ENCODE measurements around the gene CIAO2B.
"Not testable (repeated sequence)": the region's sequence is repeated elsewhere in the genome, so short reads cannot be mapped to it uniquely, and the experiment has no call there.

Gene CIAO2B

GRCh38 chr16:66937725-66938337 is 3.6 kb upstream of the CIAO2B start:
- in situ Hi-C loops (cut with HindIII; ENCODE audit: low sequenced_read_pairs) = no loop called here

DNA sequence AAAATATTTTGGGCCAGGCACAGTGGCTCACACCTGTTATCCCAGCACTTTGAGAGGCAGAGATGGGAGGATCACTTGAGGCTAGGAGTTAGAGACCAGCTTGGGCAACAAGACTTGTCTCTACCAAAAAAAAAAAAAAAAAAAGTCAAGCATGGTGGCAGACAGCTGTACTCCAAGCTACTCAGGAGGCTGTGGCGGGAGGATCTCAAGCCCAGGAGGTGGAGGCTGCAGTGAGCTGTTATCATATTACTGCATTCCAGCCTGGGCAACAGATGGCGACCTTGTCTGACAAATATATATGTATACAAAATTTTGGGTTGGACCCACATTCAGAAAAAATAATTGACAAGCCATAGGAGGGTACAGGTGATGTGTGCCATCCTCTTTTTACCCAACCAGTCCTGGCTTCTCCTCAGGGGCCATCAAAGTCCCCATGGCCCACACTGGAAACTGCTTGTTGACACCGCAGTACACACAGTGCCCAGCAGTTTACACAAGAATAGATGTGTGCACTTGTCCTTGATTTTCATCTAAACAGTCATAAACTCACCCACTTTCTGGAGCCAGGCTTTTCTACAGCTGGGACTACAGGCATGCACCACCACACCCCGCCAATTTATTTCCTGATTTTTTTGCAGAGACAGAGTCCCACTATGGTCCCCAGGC is 2.8 kb upstream of the CIAO2B start:
- in situ Hi-C loops (cut with HindIII; ENCODE audit: low sequenced_read_pairs) = no loop called here

GRCh38 chr16:66936462-66936861 is 2.3 kb upstream of the CIAO2B start:
- in situ Hi-C loops (cut with HindIII; ENCODE audit: low sequenced_read_pairs) = no loop called here

DNA sequence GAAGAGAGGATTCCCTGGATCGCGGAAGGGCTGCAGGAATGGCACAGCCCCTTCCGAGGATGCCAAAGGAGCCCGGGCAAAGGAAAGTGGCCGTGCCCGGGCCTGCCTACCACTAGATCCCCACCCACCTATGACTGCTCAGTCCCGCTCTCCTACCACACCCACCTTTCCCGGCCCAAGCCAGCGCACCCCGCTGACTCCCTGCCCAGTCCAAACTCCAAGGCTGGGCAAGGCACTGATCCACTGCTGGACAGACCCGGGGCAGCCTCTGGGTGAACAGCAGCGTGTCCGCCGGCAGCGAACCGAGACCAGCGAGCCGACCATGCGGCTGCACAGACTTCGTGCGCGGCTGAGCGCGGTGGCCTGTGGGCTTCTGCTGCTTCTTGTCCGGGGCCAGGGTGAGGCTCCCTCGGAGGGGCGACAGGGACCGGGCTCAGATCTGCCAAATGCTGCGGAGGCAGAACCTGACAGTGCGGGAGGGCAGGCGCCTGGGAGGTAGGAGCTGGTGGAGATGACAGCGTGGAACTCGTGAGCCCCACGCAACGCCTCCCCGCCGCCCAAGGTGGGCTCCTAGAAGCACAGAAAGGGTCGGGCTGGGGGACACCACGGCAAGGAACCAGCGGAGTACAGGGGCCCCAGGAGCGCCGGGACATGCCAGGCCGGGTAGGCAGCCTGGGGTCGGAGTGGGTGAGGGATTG is 1.3 kb upstream of the CIAO2B start, which contains the start of gene CES2:
TSS of gene CES2 (plus strand) at position 203 of the 698 bp plus-strand sequence. CDS start at position 323, 120 bp downstream.
- in situ Hi-C loops (cut with HindIII; ENCODE audit: low sequenced_read_pairs) = no loop called here

- in situ Hi-C loops (cut with HindIII; ENCODE audit: low sequenced_read_pairs) = not testable (repeated sequence)
Observed at GRCh38 chr16:66934839-66935313, 674 bp upstream of the CIAO2B start.

- in situ Hi-C loops (cut with HindIII; ENCODE audit: low sequenced_read_pairs) = no loop called here
Observed at GRCh38 chr16:66933776-66934137, 445 bp downstream of the CIAO2B start.

GRCh38 chr16:66932076-66932475 is 2.1 kb downstream of the CIAO2B start:
- in situ Hi-C loops (cut with HindIII; ENCODE audit: low sequenced_read_pairs) = no loop called here

- in situ Hi-C loops (cut with HindIII; ENCODE audit: low sequenced_read_pairs) = no loop called here
Observed at GRCh38 chr16:66931665-66932064, 2.5 kb downstream of the CIAO2B start.

DNA sequence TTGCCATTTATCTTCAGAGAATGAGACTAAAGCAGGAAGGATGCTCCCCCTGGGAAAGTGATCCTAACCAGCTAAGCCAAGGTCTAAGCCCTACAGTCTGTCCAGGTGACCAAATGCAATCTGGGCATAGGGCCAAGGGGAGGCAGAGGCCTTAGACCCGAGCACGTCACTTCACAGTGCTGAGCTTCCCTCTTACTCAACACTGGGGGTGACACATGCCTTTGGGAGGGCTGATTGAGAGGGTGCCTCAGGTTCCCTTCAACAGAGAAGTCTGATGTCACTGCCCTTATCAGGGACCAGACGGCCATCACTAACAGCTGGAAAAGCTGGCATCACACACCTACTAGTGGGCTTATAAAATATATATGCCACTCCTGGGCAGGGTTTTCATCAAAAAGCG is 4.0 kb downstream of the CIAO2B start:
- in situ Hi-C loops (cut with HindIII; ENCODE audit: low sequenced_read_pairs) = no loop called here

- in situ Hi-C loops (cut with HindIII; ENCODE audit: low sequenced_read_pairs) = no loop called here
Observed at GRCh38 chr16:66928702-66929388, 5.4 kb downstream of the CIAO2B start.

DNA sequence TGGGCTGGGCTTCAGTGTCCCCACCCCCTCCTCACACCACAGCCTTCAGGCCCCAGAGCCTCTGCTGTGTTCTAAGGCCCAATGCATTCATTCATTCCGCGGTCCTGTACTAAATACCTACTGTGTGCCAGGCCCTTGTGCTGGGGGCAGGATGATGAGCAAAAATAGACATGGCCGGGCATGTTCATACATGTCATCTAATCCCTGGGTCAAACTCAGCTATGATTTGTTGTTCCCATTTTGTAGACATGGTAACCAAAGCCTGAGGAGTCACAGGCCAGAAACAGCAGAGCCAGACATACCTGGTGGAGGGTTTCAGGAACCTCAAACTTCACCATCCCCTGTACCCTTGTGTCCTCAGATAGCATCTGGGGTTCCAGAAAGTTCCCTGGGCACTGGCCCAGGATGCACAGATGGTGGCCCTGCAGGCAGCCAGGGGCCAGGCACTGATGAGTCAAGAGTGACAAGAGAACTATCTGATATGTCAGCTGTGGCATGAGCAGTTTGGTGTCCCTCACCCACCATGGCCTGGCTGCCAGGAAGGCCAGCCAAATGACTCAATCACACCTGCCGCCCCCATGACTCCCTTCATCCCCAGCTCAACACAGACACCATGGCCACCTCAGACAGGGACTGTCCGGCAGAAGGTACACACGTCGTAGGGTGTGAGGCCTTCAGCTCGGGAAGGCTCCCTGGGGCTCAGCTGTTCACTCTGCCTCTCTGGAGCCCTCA is 6.1 kb downstream of the CIAO2B start:
- in situ Hi-C loops (cut with HindIII; ENCODE audit: low sequenced_read_pairs) = no loop called here

DNA sequence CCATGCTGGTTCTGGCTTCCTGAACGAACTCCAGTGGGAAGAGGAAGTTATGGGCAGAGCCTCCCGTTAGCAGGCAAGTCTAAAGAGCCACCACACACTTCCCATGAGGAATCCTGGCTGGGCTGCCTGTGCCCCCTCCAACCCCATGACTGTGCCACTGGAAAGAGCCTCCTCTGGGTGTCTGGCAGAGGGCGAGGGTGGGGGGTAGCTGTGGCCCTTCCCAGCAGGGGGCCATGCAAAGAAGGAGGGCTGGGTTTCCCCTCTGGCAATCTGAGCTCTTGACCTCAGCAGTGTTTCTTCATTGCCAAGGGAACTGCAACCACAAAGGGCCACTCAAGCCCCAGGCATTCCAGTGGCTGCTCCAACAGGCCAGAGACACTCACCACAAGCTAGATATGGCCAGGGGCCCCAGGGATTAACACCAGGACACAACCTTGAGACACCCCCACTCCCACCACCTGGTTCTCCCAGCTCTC is 7.2 kb downstream of the CIAO2B start:
- in situ Hi-C loops (cut with HindIII; ENCODE audit: low sequenced_read_pairs) = no loop called here

DNA sequence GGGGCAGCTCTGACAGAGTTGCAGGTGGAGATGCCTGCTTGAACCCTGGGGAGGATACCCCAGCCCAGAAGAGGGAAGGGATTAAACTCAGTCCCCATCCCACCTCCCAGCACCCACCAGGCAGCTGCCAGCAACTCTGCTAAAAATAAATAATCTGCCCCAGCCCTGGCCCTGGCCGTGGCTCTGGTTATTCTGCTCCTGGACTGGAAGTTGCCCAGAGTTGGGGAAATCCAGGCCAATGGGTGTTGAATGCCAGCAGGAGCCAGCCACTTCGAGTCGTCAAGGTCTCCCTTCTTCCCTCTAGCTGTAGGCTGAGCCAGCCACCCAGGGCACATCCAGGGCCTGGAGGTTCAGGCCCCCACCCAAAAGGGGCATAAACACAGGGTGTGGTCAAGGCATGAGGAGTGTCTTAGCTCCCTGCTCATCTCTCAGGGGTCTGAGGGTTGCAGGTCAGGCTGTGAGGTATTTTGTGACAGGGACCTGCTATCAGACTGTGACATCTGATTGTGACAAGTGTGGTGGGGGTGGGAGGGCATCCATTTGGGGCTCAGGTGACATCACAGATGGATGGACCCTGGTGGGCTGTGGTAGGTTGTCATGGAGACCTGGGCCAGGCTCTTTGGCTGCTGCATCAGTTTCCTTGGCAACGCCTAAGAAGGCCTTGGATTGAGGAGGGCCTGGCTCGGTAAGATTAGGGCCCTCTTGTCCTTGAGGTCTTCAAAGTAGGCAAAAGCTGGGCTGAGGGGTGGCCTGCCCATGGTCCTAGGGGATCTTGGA is 7.8 kb downstream of the CIAO2B start:
- in situ Hi-C loops (cut with HindIII; ENCODE audit: low sequenced_read_pairs) = no loop called here

GRCh38 chr16:66925322-66925840 is 8.8 kb downstream of the CIAO2B start, which contains the start of gene RRAD:
RRAD (minus strand) TSS chr16:66925535; CDS start chr16:66925179, 356 bp downstream.
- in situ Hi-C loops (cut with HindIII; ENCODE audit: low sequenced_read_pairs) = no loop called here

DNA sequence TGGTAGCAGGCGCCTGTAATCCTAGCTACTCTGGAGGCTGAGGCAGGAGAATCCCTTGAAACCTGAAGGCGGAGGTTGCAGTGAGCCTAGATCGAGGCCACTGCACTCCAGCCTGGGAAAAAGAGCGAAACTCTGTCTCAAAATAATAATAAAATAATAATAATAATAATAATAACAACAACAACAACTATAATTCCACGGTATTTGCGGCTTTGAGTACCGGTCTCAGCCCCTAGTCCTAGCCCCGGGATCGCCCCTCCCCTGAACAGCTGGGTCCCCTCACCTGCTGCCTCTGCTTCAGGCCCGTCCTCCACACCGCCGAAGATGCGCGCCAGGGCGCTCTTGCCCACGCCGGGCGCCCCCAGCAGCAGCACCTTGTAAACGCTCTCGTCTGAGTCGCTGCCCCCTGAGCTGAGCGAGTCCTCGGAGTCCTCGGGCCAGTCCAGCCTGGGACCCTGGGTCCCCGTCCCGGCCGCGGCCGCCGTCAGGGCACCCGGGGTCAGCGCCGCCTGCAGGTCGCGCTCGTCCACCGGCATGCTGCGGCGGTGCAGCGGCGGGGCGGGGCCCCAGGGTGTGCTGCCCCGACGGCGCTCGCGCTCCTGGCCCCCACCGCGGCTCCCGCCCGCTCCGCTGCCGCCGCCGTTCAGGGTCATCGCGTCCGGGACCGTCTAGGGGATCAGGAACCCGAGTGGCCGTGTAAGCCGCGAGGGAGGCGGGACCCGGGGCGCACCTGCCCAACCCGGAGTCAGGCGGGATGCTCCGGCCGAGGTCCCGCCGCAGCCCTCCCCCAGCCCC is 9.5 kb downstream of the CIAO2B start:
- in situ Hi-C loops (cut with HindIII; ENCODE audit: low sequenced_read_pairs) = no loop called here

DNA sequence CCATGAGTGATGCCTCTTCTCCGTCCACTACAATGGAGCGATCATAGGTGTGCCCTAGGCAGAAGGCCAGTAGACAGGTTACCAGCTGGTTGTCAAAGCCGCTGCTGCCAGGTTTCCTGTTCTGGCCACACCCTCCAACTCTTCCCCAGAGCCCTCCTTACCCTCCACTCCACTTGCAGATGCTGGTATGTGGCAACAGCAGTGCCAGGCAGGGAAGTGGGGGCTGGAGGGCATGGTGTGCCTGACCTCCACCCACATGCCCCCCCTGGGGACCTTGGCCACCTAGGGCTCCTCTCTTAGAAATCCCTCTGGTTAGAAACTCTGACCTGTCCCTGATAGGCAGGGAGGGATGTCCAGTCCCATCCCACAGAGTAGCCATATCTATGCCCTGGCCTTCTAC is 10.3 kb downstream of the CIAO2B start:
- in situ Hi-C loops (cut with HindIII; ENCODE audit: low sequenced_read_pairs) = no loop called here

GRCh38 chr16:66923247-66923731 is 10.9 kb downstream of the CIAO2B start:
- in situ Hi-C loops (cut with HindIII; ENCODE audit: low sequenced_read_pairs) = no loop called here

DNA sequence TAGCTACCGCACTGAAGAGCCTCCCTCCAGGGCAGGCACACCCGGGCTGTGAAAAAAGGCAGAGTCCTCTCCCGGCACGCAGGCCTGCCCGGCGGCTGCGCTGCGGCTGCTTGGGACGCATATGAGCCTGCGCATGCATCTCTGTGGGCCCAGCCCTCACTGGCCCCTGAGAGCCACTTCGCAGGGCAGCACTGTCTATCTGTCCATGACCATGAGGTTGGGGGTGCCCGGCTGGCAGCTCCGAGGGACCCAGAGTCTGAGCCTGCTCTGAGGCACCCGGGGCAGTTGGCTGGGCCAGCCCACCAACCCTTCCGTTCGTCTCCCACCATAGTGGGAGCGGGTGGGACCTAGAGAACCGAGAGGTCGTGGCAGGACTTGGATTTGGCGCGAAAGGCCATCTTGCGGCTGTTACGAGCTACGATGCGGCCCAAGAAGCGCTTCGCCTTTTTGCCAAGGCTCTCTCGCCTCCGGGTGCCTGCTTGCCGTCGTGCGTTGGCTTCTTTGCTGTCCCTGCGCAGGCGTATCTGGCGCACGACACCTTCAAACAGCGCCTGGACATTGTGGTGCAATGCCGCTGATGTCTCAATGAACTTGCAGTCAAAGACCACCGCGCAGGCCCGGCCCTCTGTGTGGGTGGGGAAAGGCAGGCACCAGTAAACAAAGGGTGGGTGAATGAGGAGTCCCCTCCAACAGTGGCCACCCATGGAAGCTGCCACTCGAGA is 12.3 kb downstream of the CIAO2B start:
- in situ Hi-C loops (cut with HindIII; ENCODE audit: low sequenced_read_pairs) = no loop called here

Data from DLD1 (cell line).